Right lobe of liver (tissue), 4 donors: ENCODE data around the gene RCOR1.

Experiments
- CTCF ChIP-seq, 4 donors: fragments of 200-600 bp in 3 of 4; fragments of 450-650 bp in 1 of 4; IDR thresholded peaks; one replicate each; pipeline versions ENCODE4 v1.5.1 to v1.8.0; 2016 to 2022; ENCODE audit warnings: antibody characterized with exemption in 4 of 4, mild to moderate bottlenecking in 2 of 4
- POLR2A ChIP-seq: fragments of 450-650 bp; IDR thresholded peaks from one replicate; pipeline ENCODE4 v1.6.1; 2017; ENCODE audit warnings: antibody characterized with exemption, mild to moderate bottlenecking
- donor health status: DM: no; HTN: no; CAD: no.
- donor health status: DM: no; HTN: no; CAD: no.
- donor health status: DM: no; HTN: yes; CAD: no.

GRCh38 chr14:102697501-102697900 is 105.1 kb downstream of the RCOR1 start:
- TF ChIP-seq CTCF (IDR thresholded peaks at IDR 0.05) = no peak
- TF ChIP-seq POLR2A = no peak
